Activated naive CD4-positive, alpha-beta T cell treated with anti-CD3 and anti-CD28 coated beads for 36 hours (primary cell): ENCODE results near the gene PLBD2. TPM values are rescaled to one million over a fixed set of nuclear protein-coding genes. Genes with fewer than 3 reads are reported as not detected.

Source experiments
- CTCF ChIA-PET: fragments of 350-600 bp; sonication (Branson Sonifier 250); formaldehyde crosslinking; loops from one replicate; lab custom pipeline; 2021; ENCODE audit warnings: antibody characterized with exemption; lab: Charles Lee
- DNase-seq: peaks from one replicate; pipeline ENCODE4 v3.0.0-alpha.2; 2020
- H3K27ac Mint-ChIP-seq: one replicate; pipeline ENCODE4 v1.8.0; 2021; ENCODE audit warnings: mild to moderate bottlenecking, mixed read lengths
- H3K27me3 Mint-ChIP-seq: one replicate; pipeline ENCODE4 v1.8.0; 2021; ENCODE audit warnings: low read depth, mixed read lengths
- H3K36me3 Mint-ChIP-seq: one replicate; pipeline ENCODE4 v1.8.0; 2021; ENCODE audit warnings: low read depth, mixed read lengths
- H3K4me1 Mint-ChIP-seq: one replicate; pipeline ENCODE4 v1.8.0; 2021; ENCODE audit warnings: low read depth, mixed read lengths
- H3K4me3 Mint-ChIP-seq: one replicate; pipeline ENCODE4 v1.8.0; 2021; ENCODE audit warnings: mild to moderate bottlenecking, moderate library complexity, mixed read lengths
- H3K9me3 Mint-ChIP-seq: one replicate; pipeline ENCODE4 v1.8.0; 2021; ENCODE audit warnings: mixed read lengths
- intact Hi-C: fragments of 100-400 bp; cut with micrococcal nuclease; formaldehyde crosslinking; loops from one replicate; pipeline ENCODE4 v1.15.1; 2023
- total RNA-seq, 2 experiments: library from RNA; stranded (reverse); gene quantifications; one replicate each; pipeline ENCODE4 v1.2.3, GENCODE V29; 2021

The PLBD2 gene
- total RNA-seq = 10 to 100 TPM; 13.9 to 14.1 TPM

DNA sequence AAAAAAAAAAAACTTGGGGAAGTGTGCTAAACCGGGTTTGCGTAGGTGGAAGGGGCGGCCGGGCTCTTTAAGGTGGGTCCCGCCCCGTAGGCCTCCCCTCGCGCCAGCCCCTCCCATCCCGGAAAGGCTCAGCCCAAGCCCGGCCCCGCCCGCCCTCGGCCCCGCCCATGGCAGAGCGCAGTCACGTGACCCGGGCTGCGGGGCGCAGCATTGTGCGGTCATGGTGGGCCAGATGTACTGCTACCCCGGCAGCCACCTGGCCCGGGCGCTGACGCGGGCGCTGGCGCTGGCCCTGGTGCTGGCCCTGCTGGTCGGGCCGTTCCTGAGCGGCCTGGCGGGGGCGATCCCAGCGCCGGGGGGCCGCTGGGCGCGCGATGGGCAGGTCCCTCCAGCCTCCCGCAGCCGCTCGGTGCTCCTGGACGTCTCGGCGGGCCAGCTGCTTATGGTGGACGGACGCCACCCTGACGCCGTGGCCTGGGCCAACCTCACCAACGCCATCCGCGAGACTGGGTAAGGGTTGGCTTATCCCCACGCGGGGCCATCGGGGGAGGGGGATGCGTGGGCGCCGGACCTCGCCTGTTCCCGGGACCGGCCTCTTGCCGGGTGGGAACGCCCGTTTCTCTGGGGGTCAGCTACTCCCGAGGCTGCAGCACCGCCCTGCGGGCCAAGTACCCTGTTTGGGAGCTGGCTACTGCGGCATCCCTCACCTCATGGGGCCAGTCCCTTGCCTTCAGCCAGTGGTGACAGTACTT, at the start of gene PLBD2:
Gene PLBD2 (plus strand): TSS at position 207 of the 752 bp plus-strand sequence. CDS start 14 bp downstream, at position 221.
- H3K27me3 Mint-ChIP-seq = no peaks in the 10 kb centered on the region
- DNase-seq = peak; percentile 96
- no peaks in the 10 kb centered on the region for H3K9me3 Mint-ChIP-seq
- H3K36me3 Mint-ChIP-seq = no peaks in the 10 kb centered on the region
- intact Hi-C loops = loop anchor here (1.0 to 5.0 kb wide), 5 partner anchors 23 to 604 kb away; partner anchors contain the start of genes DDX54, RITA1, SLC8B1 and TPCN1
- H3K27ac Mint-ChIP-seq = peak within 1 kb of the TSS; percentile 88
- CTCF ChIA-PET = interaction anchor here (0.6 kb wide), 1 partner anchor 156 kb away, joined by 5 read pairs; no protein-coding TSS in a partner anchor
- H3K4me1 Mint-ChIP-seq = peaks cover 17% of the 10 kb centered on the region
- peak within 1 kb of the TSS; percentile 84 for H3K4me3 Mint-ChIP-seq

- CTCF ChIA-PET = interaction anchor here (1.1 to 1.3 kb wide), 3 partner anchors 12 to 115 kb away, joined by 3 to 9 read pairs (median 4); no protein-coding TSS in a partner anchor
- Mint-ChIP-seq H3K9me3 (no peaks in the 10 kb centered on the region), H3K27me3 (no peaks in the 10 kb centered on the region), H3K36me3 (peaks cover 31% of the 10 kb centered on the region), H3K4me3 (no peak overlapping the region), H3K27ac (peak overlapping the region; percentile 16), H3K4me1 (peaks cover 2% of the 10 kb centered on the region)
- DNase-seq = no peak
- intact Hi-C loops = no loop called here
Observed at GRCh38 chr12:113310489-113310888, 47.9 kb upstream of the PLBD2 start.

GRCh38 chr12:113314121-113314529, 44.3 kb upstream of the PLBD2 start:
- H3K27me3 Mint-ChIP-seq = no peaks in the 10 kb centered on the region
- peaks cover 2% of the 10 kb centered on the region for H3K4me1 Mint-ChIP-seq
- peaks cover 38% of the 10 kb centered on the region for H3K36me3 Mint-ChIP-seq
- CTCF ChIA-PET = interaction anchor here (1.7 kb wide), 1 partner anchor 111 kb away, joined by 6 read pairs; no protein-coding TSS in a partner anchor
- intact Hi-C loops = no loop called here
- no peak overlapping the region for H3K4me3 Mint-ChIP-seq
- no peaks in the 10 kb centered on the region for H3K9me3 Mint-ChIP-seq
- no peak for DNase-seq
- peak overlapping the region; percentile 47 for H3K27ac Mint-ChIP-seq

DNA sequence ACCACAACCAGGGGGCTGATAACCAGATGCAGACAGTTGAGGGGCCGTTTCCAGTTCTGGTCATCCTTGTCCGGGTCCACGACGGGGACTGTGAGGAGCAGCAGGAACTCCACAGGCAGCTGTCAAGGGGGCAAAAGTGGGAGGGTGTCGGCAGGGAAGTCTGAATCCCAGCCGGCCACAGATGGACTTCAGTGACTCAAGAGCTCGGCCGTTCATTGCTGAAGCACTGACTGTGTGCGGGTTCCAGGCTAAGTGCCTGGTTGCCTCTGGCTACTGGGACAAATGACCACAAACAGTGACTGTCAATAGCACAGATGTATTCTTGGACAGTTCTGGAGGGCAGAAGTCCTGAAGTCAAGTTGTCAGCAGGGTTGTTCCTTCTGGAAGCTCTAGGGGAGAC, 43.0 kb upstream of the PLBD2 start:
- CTCF ChIA-PET = interaction anchor here (0.7 to 1.1 kb wide), 2 partner anchors 98 to 107 kb away, joined by 3 read pairs; partner anchors contain the start of gene SDSL
- H3K9me3 Mint-ChIP-seq = no peaks in the 10 kb centered on the region
- no peak for DNase-seq
- peaks cover 2% of the 10 kb centered on the region for H3K4me1 Mint-ChIP-seq
- intact Hi-C loops = no loop called here
- H3K4me3 Mint-ChIP-seq = no peak overlapping the region
- H3K36me3 Mint-ChIP-seq = peaks cover 40% of the 10 kb centered on the region
- H3K27me3 Mint-ChIP-seq = no peaks in the 10 kb centered on the region
- H3K27ac Mint-ChIP-seq = no peak overlapping the region

DNA sequence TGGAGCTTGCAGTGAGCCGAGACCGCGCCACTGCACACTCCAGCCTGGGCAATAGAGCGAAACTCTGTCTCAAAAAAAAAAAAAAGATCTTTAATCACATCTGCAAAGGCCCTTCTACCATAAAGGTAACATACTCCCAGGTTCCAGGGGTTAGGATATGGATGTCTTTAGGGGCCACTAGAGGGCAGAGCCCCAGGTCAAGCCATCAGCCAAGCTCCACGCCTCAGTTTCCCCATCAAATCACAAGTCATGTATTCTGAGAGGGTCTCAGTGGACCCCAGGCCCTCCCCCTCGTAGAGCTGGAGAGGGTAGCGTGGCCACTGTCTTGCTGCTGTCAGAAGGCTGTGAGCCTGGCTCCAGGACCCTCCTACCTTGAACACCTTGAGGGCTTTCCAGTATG, 42.2 kb upstream of the PLBD2 start:
- no peak for DNase-seq
- intact Hi-C loops = no loop called here
- Mint-ChIP-seq H3K4me3 (no peak overlapping the region), H3K36me3 (peaks cover 40% of the 10 kb centered on the region), H3K27ac (no peak overlapping the region), H3K9me3 (no peaks in the 10 kb centered on the region), H3K4me1 (peaks cover 2% of the 10 kb centered on the region), H3K27me3 (no peaks in the 10 kb centered on the region)
- CTCF ChIA-PET = interaction anchor here (0.7 to 1.1 kb wide), 4 partner anchors 9 to 106 kb away, joined by 3 read pairs; partner anchors contain the start of gene SDSL

- no peak overlapping the region for H3K27ac Mint-ChIP-seq
- intact Hi-C loops = no loop called here
Observed at GRCh38 chr12:113317122-113317521, 41.3 kb upstream of the PLBD2 start.

DNA sequence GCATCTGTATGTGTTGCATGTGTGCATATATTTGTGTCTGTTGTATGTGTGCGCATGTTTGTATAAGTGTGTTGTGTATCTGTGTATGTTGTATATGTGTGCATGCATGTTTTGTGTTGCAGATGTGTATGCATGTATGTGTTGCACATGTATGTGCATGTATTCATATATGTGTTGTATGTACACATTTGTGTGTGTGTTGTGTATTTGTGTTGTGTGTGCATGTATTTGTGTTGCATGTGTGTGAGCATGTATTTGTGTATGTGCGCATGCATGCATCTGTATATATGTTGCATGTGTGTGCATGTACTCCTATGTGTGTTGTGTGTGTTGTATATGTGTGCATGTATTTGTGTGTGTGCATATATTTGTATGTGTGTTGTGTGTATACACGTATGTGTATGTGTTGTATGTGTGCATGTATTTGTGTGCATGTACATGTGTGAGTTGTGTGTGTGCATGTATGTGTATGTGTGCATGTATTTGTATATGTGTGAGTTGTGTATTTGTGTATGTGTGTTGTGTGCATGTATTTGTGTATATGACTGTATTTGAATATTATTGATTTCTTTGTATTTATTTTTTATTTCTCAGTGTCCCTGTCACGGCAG, 40.2 kb upstream of the PLBD2 start:
- H3K27ac Mint-ChIP-seq = no peak overlapping the region
- peaks cover 44% of the 10 kb centered on the region for H3K36me3 Mint-ChIP-seq
- DNase-seq = no peak
- intact Hi-C loops = no loop called here
- H3K4me3 Mint-ChIP-seq = no peak overlapping the region
- H3K4me1 Mint-ChIP-seq = peaks cover 2% of the 10 kb centered on the region
- no peaks in the 10 kb centered on the region for H3K27me3 Mint-ChIP-seq
- CTCF ChIA-PET = no interaction called here
- H3K9me3 Mint-ChIP-seq = no peaks in the 10 kb centered on the region

More at GRCh38 chr12:113317122-113317521, 41.3 kb upstream of the PLBD2 start:
- CTCF ChIA-PET = interaction anchor here (0.6 to 0.9 kb wide), 3 partner anchors 10 to 166 kb away, joined by 3 read pairs; no protein-coding TSS in a partner anchor
- Mint-ChIP-seq H3K9me3 (no peaks in the 10 kb centered on the region), H3K4me1 (peaks cover 2% of the 10 kb centered on the region), H3K27me3 (no peaks in the 10 kb centered on the region), H3K4me3 (no peak overlapping the region), H3K36me3 (peaks cover 40% of the 10 kb centered on the region)
- DNase-seq = no peak

GRCh38 chr12:113318900-113319628, 39.3 kb upstream of the PLBD2 start:
- H3K27ac Mint-ChIP-seq = no peak overlapping the region
- peaks cover 6% of the 10 kb centered on the region for H3K4me1 Mint-ChIP-seq
- peaks cover 45% of the 10 kb centered on the region for H3K36me3 Mint-ChIP-seq
- H3K9me3 Mint-ChIP-seq = no peaks in the 10 kb centered on the region
- intact Hi-C loops = no loop called here
- CTCF ChIA-PET = no interaction called here
- H3K4me3 Mint-ChIP-seq = no peak overlapping the region
- H3K27me3 Mint-ChIP-seq = no peaks in the 10 kb centered on the region
- no peak for DNase-seq

- H3K27me3 Mint-ChIP-seq = no peaks in the 10 kb centered on the region
- peaks cover 8% of the 10 kb centered on the region for H3K4me1 Mint-ChIP-seq
- CTCF ChIA-PET = no interaction called here
- H3K36me3 Mint-ChIP-seq = peaks cover 41% of the 10 kb centered on the region
- intact Hi-C loops = no loop called here
- H3K27ac Mint-ChIP-seq = no peak overlapping the region
- no peak overlapping the region for H3K4me3 Mint-ChIP-seq
- no peak for DNase-seq
- no peaks in the 10 kb centered on the region for H3K9me3 Mint-ChIP-seq
Observed at GRCh38 chr12:113320401-113320800, 38.0 kb upstream of the PLBD2 start.

- no peaks in the 10 kb centered on the region for H3K27me3 Mint-ChIP-seq
- H3K36me3 Mint-ChIP-seq = peaks cover 47% of the 10 kb centered on the region
- intact Hi-C loops = no loop called here
- H3K4me3 Mint-ChIP-seq = no peak overlapping the region
- peak overlapping the region; percentile 19 for H3K27ac Mint-ChIP-seq
- DNase-seq = no peak
- CTCF ChIA-PET = no interaction called here
- H3K9me3 Mint-ChIP-seq = no peaks in the 10 kb centered on the region
- peaks cover 15% of the 10 kb centered on the region for H3K4me1 Mint-ChIP-seq
Observed at GRCh38 chr12:113322343-113322742, 36.0 kb upstream of the PLBD2 start.

DNA sequence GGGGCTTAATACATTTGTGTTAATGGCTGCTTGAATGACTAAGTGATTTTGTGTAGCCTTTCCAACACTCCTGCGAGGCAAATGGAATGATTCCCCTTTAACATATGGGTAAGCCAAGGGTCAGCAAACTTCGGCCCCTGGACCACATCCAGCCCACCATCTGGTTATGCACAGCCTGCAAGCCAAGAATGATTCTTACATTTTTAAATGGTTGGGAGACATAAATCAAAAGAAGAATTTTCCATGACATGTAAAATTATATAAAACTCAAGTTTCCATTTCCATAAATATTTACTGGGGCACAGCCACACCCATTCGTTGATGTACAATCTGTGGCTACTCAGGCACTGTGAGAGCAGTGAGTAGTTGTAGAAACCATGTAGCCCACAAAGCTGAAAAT, 32.5 kb upstream of the PLBD2 start:
- H3K36me3 Mint-ChIP-seq = peaks cover 43% of the 10 kb centered on the region
- no peak for DNase-seq
- intact Hi-C loops = no loop called here
- H3K27ac Mint-ChIP-seq = no peak overlapping the region
- peaks cover 35% of the 10 kb centered on the region for H3K4me1 Mint-ChIP-seq
- no peaks in the 10 kb centered on the region for H3K27me3 Mint-ChIP-seq
- H3K9me3 Mint-ChIP-seq = no peaks in the 10 kb centered on the region
- no peak overlapping the region for H3K4me3 Mint-ChIP-seq
- CTCF ChIA-PET = interaction anchor here (1.1 kb wide), 1 partner anchor 10 kb away, joined by 3 read pairs; no protein-coding TSS in a partner anchor
